Gastrocnemius medialis (tissue), 4 donors: ENCODE measurements around the gene CHRM2. TPM values are rescaled to one million over a fixed set of nuclear protein-coding genes. Genes with fewer than 3 reads are reported as not detected.

ENCODE experiments used
- ATAC-seq, 2 donors: fragments of 150-250 bp; one replicate each; pipeline ENCODE4 v1.9.1; 2016
- DNase-seq, 2 donors: peaks; one replicate each; pipeline ENCODE4 v3.0.0-alpha.2; 2019
- H3K27ac ChIP-seq, 4 donors: fragments of 200-600 bp; sonication (generic); 1 replicate in 1 of 4; 2 replicates in 3 of 4; pipeline ENCODE4 v1.5.1; 2016 to 2018; ENCODE audit warnings: mild to moderate bottlenecking in 2 of 4, moderate library complexity in 1 of 4
- H3K27me3 ChIP-seq, 3 donors: fragments of 200-600 bp; sonication (generic) in 2 of 3; 1 replicate in 1 of 3; 2 replicates in 2 of 3; pipeline versions ENCODE4 v1.5.1 to v1.6.0; 2016 to 2019; ENCODE audit warnings: mild to moderate bottlenecking in 1 of 3, moderate library complexity in 1 of 3
- H3K36me3 ChIP-seq, 2 donors: fragments of 200-600 bp; sonication (generic) in 1 of 2; one replicate each; pipeline ENCODE4 v1.5.1; 2017 to 2018
- H3K4me1 ChIP-seq, 2 donors: fragments of 200-600 bp; sonication (generic) in 1 of 2; one replicate each; pipeline ENCODE4 v1.5.1; 2016 to 2017; ENCODE audit warnings: mild to moderate bottlenecking in 2 of 2
- H3K4me3 ChIP-seq, 4 donors: fragments of 200-600 bp; sonication (generic) in 3 of 4; 1 replicate in 1 of 4; 2 replicates in 3 of 4; pipeline ENCODE4 v1.5.1; 2016 to 2019; ENCODE audit warnings: mild to moderate bottlenecking in 2 of 4
- H3K9me3 ChIP-seq, 3 donors: fragments of 200-600 bp; sonication (generic) in 2 of 3; 1 replicate in 1 of 3; 2 replicates in 2 of 3; pipeline ENCODE4 v1.5.1; 2016 to 2019
- CTCF ChIP-seq, 5 experiments: fragments of 450-650 bp in 3 of 5; fragments of 200-600 bp in 2 of 5; sonication (generic) in 2 of 5; IDR thresholded peaks in 4 of 5; conservative IDR thresholded peaks in 1 of 5; 1 replicate in 4 of 5; 2 replicates in 1 of 5; pipeline ENCODE4 v1.5.1; 2016 to 2019; ENCODE audit warnings: antibody characterized with exemption in 5 of 5, mild to moderate bottlenecking in 3 of 5, moderate library complexity in 3 of 5
- POLR2A ChIP-seq, 2 donors: fragments of 450-650 bp; IDR thresholded peaks; one replicate each; pipeline ENCODE4 v1.6.1; 2017; ENCODE audit warnings: antibody characterized with exemption in 2 of 2, mild to moderate bottlenecking in 2 of 2, moderate library complexity in 2 of 2
- in situ Hi-C, 4 donors: fragments of 200-750 bp; cut with MboI; loops; one replicate each; pipeline versions ENCODE4 v1.15.0 to v1.8.0; 2017; ENCODE audit warnings: low sequenced_read_pairs in 4 of 4
- intact Hi-C: fragments of 100-400 bp; cut with DNase I; formaldehyde crosslinking; loops from one replicate; pipeline ENCODE4 v1.15.1; 2023; ENCODE audit warnings: low total_unique reads
- total RNA-seq, 4 donors: library from RNA; depleted of rRNA; stranded (reverse); fragments of >200 nt; gene quantifications; one replicate each; pipeline versions ENCODE4 v1.1.0 to v1.2.3, GENCODE V29; 2016

The CHRM2 gene
- total RNA-seq, 4 donors from 2014 or later: not detected

GRCh38 chr7:136931169-136931867, 62.9 kb downstream of the CHRM2 start:
- ATAC-seq (no peak), DNase-seq (no peak)
- no peak for TF ChIP-seq POLR2A (IDR thresholded peaks at IDR 0.05)
- TF ChIP-seq CTCF (IDR thresholded peaks at IDR 0.05 in 4 of 5, conservative IDR thresholded peaks at IDR 0.05 in 1 of 5): no peak
- no peak overlapping the region for H3K4me3 ChIP-seq
- H3K36me3 ChIP-seq: no peaks in the 10 kb centered on the region
- H3K4me1 ChIP-seq: no peaks in the 10 kb centered on the region
- in situ Hi-C loops: loop anchor here in 1 of 4 donors (25.0 kb wide), 1 partner anchor 94 kb away; no protein-coding TSS in a partner anchor
- no peaks in the 10 kb centered on the region for H3K27me3 ChIP-seq
- H3K9me3 ChIP-seq: no peaks in the 10 kb centered on the region
- no peak overlapping the region for H3K27ac ChIP-seq
- intact Hi-C loops: no loop called here

DNA sequence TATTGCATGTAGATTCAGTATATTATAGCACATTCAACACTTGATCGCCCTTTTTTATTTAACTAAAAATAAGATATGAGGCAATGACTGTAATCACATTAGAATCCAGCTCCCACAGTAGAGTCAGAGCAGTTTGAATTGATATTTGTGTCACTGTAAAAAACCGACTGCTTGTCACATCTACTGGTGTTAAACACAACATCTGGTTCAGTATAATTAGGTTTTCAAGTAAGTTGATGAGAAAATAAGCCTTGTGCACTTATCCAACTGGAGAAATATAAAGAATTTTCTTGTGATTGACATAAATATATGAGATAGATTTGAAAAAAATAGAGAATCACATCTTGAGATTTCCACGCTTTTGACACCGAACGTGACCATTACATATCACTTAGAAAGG, 69.0 kb downstream of the CHRM2 start:
- intact Hi-C loops (no loop called here), in situ Hi-C loops (loop anchor here in 1 of 4 donors (25.0 kb wide), 1 partner anchor 100 kb away; no protein-coding TSS in a partner anchor)
- Histone ChIP-seq H3K36me3 (no peaks in the 10 kb centered on the region), H3K27me3 (no peaks in the 10 kb centered on the region), H3K9me3 (no peaks in the 10 kb centered on the region), H3K4me3 (no peak overlapping the region), H3K27ac (no peak overlapping the region), H3K4me1 (no peaks in the 10 kb centered on the region)
- TF ChIP-seq CTCF (IDR thresholded peaks at IDR 0.05 in 4 of 5, conservative IDR thresholded peaks at IDR 0.05 in 1 of 5) (no peak), POLR2A (IDR thresholded peaks at IDR 0.05) (no peak)
- no peak for DNase-seq
- ATAC-seq: no peak

DNA sequence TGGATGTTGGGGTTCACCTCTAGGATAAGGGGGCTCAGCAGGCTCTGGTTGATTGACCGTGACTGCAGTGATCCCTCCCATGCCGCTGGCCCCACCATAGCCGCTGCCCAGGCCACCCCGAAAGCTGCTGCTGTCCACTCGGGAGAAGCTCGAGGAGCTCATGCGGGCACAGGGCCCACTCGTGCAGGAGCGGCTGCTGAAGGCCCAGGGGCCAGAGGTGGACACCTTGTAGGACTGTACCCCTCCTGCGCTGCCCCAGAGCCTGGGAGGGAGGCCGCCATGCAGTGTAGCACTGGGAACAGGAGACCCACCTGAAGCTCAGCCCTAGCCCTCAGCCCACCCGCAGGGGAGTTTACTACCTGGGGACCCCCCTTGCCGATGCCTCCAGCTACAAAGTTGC, 70.0 kb downstream of the CHRM2 start:
- in situ Hi-C loops (loop anchor here in 1 of 4 donors (25.0 kb wide), 1 partner anchor 101 kb away; no protein-coding TSS in a partner anchor), intact Hi-C loops (no loop called here)
- H3K4me1 ChIP-seq: no peaks in the 10 kb centered on the region
- H3K36me3 ChIP-seq: no peaks in the 10 kb centered on the region
- no peak for DNase-seq
- no peaks in the 10 kb centered on the region for H3K9me3 ChIP-seq
- H3K27me3 ChIP-seq: no peaks in the 10 kb centered on the region
- no peak overlapping the region for H3K27ac ChIP-seq
- no peak for TF ChIP-seq POLR2A (IDR thresholded peaks at IDR 0.05)
- TF ChIP-seq CTCF (IDR thresholded peaks at IDR 0.05 in 4 of 5, conservative IDR thresholded peaks at IDR 0.05 in 1 of 5): no peak
- no peak overlapping the region for H3K4me3 ChIP-seq
- ATAC-seq: no peak

DNA sequence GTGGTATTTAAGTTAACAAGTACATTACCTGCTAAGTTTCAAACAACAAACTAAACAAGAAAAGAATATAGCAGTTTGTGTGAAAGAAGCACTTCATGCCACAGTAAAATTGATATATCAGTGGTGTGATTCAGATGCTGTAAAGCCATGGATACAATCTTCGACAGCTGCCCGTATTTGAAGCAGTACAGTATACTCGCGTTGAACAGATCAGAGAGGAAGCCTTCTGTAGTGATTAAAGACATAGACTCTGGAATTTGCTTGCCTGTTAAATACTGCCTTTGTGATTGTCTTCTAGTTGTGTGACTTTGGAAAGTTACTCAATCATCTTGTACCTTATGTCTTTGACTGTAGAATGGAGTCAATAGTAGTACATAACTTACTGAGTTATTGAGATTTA, 71.7 kb downstream of the CHRM2 start:
- no peak for ATAC-seq
- intact Hi-C loops: no loop called here

More for the DNA sequence above, 71.7 kb downstream of the CHRM2 start:
- Histone ChIP-seq H3K36me3 (no peaks in the 10 kb centered on the region), H3K4me3 (no peak overlapping the region), H3K27me3 (no peaks in the 10 kb centered on the region), H3K27ac (no peak overlapping the region), H3K9me3 (no peaks in the 10 kb centered on the region), H3K4me1 (no peaks in the 10 kb centered on the region)
- in situ Hi-C loops: loop anchor here in 1 of 4 donors (25.0 kb wide), 1 partner anchor 103 kb away; no protein-coding TSS in a partner anchor
- no peak for DNase-seq
- TF ChIP-seq POLR2A (IDR thresholded peaks at IDR 0.05) (no peak), CTCF (IDR thresholded peaks at IDR 0.05 in 4 of 5, conservative IDR thresholded peaks at IDR 0.05 in 1 of 5) (no peak)
